ENCODE data around the gene TRIM29. TPM values are rescaled to one million over a fixed set of nuclear protein-coding genes. Genes with fewer than 3 reads are reported as not detected.

The TRIM29 gene
- total RNA-seq, 1 experiment from 2014 or later, result not detected

- DNase-seq (ENCODE audit: low read depth), result no peak
Measured at GRCh38 chr11:120097721-120098385, 40.1 kb downstream of the TRIM29 start.

- no peak for DNase-seq (ENCODE audit: low read depth)
Measured at GRCh38 chr11:120096369-120097191, 41.3 kb downstream of the TRIM29 start.

GRCh38 chr11:120095516-120095915 lies 42.4 kb downstream of the TRIM29 start:
- DNase-seq (ENCODE audit: low read depth), result no peak

GRCh38 chr11:120091701-120092100 lies 46.2 kb downstream of the TRIM29 start:
- no peak for DNase-seq (ENCODE audit: low read depth)

GRCh38 chr11:120091121-120091520 lies 46.8 kb downstream of the TRIM29 start:
- DNase-seq (ENCODE audit: low read depth), result no peak

GRCh38 chr11:120090411-120090810 lies 47.5 kb downstream of the TRIM29 start:
- DNase-seq (ENCODE audit: low read depth), result no peak

GRCh38 chr11:120089036-120090001 lies 48.6 kb downstream of the TRIM29 start:
- no peak for DNase-seq (ENCODE audit: low read depth)

GRCh38 chr11:120088056-120088455 lies 49.9 kb downstream of the TRIM29 start:
- DNase-seq (ENCODE audit: low read depth), result no peak

- DNase-seq (ENCODE audit: low read depth), result no peak
Measured at GRCh38 chr11:120086651-120087050, 51.3 kb downstream of the TRIM29 start.

GRCh38 chr11:120079750-120080610 lies 57.9 kb downstream of the TRIM29 start:
- DNase-seq (ENCODE audit: low read depth), result no peak

GRCh38 chr11:120078397-120078796 lies 59.5 kb downstream of the TRIM29 start:
- DNase-seq (ENCODE audit: low read depth), result no peak

- DNase-seq (ENCODE audit: low read depth), result no peak
Measured at GRCh38 chr11:120074076-120074475, 63.8 kb downstream of the TRIM29 start.

GRCh38 chr11:120073196-120073595 lies 64.7 kb downstream of the TRIM29 start:
- no peak for DNase-seq (ENCODE audit: low read depth)

GRCh38 chr11:120068114-120068573 lies 69.8 kb downstream of the TRIM29 start:
- DNase-seq (ENCODE audit: low read depth), result peak; percentile 78

GRCh38 chr11:120067438-120068113 lies 70.3 kb downstream of the TRIM29 start:
- no peak for DNase-seq (ENCODE audit: low read depth)

GRCh38 chr11:120066738-120067437 lies 71.0 kb downstream of the TRIM29 start:
- no peak for DNase-seq (ENCODE audit: low read depth)

GRCh38 chr11:120065876-120066275 lies 72.0 kb downstream of the TRIM29 start:
- DNase-seq (ENCODE audit: low read depth), result no peak

- DNase-seq (ENCODE audit: low read depth), result no peak
Measured at GRCh38 chr11:120065176-120065575, 72.7 kb downstream of the TRIM29 start.

- DNase-seq (ENCODE audit: low read depth), result no peak
Measured at GRCh38 chr11:120064341-120064740, 73.6 kb downstream of the TRIM29 start.
